Erythroblast (primary cell): ENCODE results near the gene GPATCH4.

Source experiments
- GATA1 ChIP-seq: IDR thresholded peaks from 2 replicates; pipeline ENCODE4 v1.6.1; 2011; ENCODE audit warnings: low read depth, mild to moderate bottlenecking, control low read depth, low read length, moderate library complexity
- POLR2A ChIP-seq: IDR thresholded peaks from 2 replicates; pipeline ENCODE4 v1.6.1; 2011; ENCODE audit warnings: mild to moderate bottlenecking, low read length

DNA sequence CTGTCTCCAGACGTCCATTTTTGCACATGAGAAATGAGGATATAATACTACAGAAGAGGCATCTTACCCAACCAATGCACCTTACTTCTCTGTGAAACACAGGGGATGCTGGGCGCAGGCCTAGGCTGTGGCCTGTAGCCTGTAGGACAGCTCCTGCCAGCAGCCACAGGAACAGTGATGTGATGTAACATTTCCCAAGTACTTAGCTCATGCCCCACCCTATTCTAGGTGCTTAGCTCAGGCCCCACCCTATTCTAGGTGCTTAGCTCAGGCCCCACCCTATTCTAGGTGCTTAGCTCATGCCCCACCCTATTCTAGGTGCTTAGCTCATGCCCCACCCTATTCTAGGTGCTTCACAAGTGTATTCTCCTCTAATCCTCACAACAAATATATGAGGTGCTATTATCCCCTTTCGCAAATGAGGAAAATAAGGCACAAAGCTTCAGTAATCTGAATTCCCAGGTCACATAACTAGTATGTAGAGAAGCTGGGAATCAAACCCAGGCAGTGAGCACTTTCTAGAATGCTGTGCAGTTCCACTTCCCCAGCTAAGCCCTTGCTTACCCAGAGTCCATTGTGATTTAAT lies 14.3 kb downstream of the GPATCH4 start:
- TF ChIP-seq POLR2A = no peak
- TF ChIP-seq GATA1 = no peak
